ENCODE results near the gene SLC26A8.
"Not testable (repeated sequence)": the region's sequence is repeated elsewhere in the genome, so short reads cannot be mapped to it uniquely, and the experiment has no call there.

Gene SLC26A8

DNA sequence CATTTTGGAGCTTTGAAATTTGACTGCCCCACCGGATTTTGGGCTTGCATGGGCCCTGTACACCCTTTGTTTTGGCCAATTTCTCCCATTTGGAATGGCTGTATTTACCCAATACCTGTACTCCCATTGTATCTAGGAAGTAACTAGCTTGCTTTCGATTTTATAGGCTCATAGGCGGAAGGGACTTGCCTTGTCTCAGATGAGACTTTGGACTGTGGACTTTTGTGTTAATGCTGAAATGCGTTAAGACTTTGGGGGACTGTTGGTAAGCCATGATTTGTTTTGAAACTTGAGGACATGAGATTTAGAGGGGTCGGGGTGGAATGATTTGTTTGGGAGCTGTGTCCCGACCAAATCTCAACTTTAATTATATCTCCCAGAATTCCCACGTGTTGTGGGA lies 83.3 kb downstream of the SLC26A8 start:
- not testable (repeated sequence) for DNase-seq

DNA sequence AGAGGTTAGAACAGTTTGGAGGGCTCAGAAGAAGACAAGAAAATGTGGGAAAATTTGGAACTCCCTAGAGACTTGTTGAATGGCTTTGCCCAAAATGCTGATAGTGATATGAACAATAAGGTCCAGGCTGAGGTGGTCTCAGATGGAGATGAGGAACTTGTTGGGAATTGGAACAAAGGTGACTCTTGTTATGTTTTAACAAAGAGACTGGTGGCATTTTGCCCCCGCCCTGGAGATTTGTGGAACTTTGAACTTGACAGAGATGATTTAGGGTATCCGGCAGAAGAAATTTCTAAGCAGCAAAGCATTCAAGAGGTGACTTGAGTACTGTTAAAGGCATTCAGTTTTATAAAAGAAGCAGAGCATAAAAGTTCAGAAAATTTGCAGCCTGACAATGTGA lies 84.4 kb downstream of the SLC26A8 start:
- not testable (repeated sequence) for DNase-seq

DNA sequence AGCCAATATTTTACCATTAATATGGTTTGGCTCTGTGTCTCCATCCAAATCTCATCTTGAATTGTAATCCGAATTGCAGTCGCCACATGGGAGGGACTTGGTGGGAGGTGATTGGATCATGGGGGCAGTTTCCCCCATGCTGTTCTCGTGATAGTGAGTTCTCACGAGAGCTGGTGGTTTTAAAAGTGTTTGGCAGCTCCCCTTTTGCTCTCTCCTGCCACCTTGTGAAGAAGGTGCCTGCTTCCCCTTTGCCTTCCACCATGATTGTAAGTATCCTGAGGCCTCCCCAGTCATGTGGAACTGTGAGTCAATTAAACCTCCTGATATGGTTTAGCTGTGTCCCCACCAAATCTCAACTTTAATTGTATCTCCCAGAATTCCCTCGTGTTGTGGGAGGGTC lies 85.2 kb downstream of the SLC26A8 start:
- DNase-seq = not testable (repeated sequence)

DNA sequence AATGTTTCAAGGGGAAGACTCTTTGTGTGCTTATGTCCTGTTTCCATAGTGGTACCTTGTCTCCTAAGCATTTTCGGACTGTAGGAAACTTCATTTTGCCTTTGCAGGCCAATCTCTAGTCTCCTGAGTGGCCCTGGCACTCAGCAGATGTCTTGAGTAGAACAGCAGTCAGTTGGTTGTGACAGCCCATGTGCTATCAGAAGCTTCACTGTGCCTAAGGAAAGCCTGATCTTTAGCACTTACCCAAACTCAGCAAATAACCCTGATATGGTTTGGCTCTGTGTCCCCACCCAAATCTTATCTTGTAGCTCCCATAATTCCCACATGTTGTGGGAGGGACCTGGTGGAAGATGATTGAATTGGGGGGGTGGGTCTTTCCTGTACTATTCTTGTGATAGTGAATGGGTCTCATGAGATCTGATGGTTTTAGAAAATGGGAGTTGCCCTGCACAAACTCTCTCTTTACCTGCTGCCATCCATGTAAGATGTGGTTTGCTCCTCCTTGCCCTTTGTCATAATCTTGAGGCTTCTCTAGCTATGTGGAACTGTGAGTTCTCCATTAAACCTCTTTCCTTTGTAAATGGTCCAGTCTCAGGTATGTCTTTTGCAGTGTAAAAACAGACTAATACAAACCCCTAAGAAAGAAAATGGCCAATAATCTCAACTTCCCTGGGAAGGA lies 87.6 kb downstream of the SLC26A8 start:
- DNase-seq = no peak

DNA sequence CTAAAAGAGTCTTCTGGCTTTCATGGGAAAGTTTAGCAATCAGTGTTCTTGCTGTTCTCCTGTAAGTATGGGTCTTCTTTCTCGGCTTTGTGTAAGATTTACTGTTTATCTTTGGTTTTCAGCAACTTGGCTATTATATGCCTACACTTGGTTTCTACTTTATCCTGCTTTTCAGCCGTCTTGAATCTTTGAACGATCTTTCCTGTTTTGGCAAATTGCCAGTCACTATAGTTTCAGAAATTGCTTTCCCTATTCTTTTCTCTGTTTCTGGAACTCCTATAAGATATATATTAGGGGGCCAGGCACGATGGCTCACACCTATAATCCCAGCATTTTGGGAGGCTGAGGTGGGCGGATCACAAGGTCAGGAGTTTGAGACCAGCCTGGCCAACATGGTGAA lies 89.0 kb downstream of the SLC26A8 start:
- DNase-seq = no peak

DNA sequence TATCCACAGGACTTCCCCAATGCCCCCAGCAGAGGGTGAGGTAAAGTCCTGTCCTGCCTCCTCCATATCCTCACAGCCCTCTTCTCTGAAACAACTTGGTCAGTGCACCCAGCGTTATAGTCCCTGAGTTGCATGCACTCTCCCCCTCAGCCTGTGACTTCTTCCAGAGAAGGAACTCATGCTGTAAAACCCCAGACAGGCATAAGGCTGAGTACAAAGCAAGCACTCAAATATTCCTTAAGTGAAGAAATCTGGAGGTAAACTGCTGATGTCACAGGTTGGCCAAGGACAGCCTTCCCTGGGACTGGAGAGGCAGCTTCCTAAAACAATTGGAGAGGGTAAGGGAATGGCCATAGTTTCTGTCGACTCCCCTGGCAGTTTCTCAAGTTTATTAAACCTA lies 90.6 kb downstream of the SLC26A8 start:
- DNase-seq = no peak

DNA sequence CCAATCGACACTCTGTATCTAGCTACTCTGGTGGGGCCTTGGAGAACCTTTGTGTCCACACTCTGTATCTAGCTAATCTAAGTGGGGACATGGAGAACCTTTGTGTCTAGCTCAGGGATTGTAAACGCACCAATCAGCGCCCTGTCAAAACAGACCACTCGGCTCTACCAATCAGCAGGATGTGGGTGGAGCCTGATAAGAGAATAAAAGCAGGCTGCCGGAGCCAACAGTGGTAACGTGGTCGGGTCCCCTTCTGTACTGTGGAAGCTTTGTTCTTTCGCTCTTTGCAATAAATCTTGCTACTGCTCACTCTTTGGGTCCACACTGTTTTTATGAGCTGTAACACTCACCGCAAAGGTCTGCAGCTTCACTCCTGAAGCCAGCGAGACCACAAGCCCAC lies 92.6 kb downstream of the SLC26A8 start:
- not testable (repeated sequence) for DNase-seq

DNA sequence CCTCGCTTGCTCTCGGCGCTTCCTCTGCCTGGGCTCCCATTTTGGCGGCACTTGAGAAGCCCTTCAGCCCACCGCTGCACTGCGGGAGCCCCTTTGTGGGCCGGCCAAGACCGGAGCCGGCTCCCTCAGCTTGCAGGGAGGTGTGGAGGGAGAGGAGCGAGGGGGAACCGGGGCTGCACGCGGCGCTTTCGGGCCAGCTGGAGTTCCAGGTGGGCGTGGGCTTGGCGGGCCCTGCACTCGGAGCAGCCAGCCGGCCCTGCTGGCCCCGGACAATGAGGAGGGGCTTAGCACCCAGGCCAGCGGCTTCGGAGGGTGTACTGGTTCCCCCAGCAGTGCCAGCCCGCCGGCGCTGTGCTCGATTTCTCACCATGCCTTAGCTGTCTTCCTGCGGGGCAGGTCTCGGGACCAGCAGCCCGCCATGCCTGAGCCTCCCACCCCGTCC lies 93.3 kb downstream of the SLC26A8 start:
- no peak for DNase-seq

DNA sequence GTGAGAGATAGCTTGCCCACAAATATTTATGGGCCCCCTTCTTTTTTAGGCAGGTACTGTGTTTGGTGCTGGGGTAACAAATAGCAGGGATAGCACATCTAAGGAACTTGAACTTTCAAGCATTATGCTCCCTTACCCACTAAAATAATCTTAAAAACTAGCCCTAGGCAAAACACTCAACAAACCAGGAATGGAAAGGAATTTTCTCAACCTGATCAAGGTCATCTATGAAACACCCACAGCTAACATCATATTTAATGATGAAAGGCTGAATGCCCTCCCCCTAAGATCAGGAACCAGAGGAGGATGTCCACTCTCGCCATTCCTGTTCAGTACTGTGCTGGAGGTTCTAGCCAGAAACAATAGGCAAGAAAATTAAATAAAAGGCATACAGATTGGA lies 94.8 kb downstream of the SLC26A8 start:
- DNase-seq = no peak

DNA sequence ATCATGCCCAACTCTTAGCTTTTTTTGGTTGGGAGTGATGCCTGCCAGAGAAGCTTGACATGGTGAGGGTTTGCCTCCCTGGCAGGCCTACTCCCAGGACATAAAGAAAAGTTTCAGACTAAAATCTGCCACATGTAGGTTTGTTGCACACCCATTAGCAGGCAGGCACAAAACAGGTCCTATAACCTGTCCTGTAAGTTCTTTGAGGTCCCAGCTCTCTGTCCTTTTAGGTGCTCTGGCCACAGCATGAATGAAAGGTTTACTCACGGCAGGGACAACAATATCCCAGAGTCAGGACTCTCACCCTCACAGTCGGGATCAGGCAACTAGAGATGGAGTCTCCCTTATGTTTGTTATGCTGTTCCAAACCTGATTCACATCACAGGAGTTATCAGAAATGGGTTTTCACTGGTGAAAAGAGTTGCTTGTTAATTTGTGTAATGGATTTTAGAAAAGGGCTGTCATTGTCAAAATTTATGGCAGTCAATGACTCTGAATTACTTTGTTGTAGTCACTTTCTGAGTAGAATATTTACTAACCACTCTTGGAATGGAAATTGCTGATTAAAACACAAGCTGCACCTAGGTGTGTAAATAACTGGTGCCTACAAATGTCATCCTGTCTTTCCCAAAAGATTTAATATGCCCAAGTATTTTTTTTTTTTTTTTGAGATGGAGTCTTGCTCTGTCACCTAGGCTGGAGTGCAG lies 97.8 kb downstream of the SLC26A8 start:
- DNase-seq = no peak

DNA sequence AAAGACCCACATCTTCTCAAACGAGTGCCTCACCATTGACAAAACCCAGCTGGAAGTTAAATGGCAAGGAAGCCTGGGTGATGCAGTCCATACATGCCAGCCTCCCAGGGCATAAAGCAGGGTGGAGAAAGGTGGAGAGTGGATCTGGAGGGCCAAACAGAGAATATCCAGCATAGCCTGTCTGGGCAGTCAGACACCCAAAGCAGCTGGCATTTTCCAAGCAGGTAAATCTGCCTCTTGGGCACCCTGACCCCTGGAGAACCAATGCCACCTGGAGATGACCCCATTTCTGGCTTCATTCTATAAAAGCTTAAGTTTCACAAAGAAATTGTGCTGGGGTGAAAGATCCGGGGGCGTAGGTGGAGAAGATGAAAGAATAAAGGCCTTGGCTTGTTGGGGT lies 98.5 kb downstream of the SLC26A8 start:
- DNase-seq = no peak

DNA sequence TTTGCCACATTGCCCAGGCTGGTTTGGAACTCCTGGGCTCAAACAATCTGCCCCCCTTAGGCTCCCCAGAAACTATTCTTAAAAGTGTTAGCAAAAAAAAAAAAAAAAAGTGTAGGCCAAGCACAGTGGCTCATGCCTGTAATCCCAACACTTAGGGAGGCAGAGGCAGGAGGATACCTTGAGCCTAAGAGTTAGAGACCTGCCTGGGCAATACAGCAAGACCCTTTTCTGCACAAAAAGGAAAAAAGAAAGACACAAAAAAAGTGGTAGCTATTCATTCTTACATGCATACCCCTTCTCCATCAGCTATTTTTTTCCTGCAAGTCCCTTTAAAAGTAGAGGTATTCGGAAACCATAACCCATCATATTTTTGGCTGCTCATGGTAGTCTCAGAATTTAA lies 100.3 kb downstream of the SLC26A8 start:
- no peak for DNase-seq

DNA sequence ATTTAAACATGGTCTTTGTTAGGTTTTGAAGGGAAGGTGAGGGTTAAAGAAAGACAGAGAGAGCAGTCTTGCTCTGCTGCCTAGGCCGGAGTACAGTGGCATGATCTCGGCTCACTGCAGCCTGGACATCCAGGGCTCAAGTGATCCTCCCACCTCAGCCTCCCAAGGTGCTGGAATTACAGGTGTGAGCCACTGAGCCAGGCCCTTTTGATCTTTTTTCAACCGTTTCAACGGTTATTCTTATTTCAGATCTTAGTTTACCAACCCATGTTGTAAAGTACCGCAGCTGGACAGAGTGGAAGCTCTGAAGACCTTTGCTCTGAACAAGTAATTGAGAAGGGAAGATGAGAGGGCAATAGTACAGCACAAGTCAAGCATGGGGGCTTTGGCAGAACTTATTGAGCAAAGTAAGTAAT lies 102.3 kb downstream of the SLC26A8 start:
- no peak for DNase-seq

DNA sequence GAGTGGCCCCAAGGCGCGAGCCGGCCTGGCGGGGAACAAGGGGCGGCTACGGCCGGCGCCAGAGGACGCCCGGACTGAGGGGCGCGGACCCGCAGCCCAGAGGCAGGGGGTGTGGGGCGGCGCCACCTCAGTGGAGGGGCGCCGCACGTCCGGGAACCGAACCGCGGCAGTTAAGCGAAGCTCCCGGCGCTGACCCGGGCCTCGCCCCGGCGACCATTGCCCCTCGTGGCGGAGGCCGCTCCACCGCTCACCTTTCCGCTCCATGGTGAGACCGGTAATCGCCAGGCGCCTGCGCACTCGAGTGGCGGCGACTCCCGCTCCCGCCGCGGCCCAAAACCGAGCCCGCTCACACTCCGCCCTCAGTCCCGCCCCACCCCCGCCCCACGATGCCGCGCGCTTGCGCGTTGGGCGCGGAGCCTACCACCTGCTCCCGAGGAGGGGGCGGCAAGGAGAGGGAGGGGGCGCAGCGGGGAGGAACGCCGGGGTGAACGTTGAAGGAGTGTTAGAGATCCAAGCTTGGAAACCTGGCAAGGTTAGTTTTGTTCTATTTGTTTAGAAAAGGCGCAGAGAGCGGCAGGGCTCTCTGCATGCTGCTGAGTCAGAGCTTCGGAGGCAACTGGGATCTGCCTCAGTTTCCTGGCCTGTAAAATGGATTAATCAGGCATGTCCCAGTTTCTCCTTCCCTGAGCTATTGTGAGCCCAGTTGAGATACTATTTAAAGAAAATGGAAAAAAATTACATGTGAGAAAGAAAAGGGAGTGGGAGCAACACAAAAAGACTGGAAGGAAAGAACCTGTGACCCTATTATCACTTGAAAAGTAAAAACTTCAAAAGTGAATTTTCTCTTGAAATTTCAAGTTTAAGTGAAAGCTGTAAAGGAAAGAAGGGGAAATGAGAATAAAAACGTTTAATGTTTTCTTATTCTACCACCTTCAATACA lies 103.4 kb downstream of the SLC26A8 start, which contains the start of gene SRPK1:
SRPK1 (minus strand) TSS at position 306 of the 940 bp plus-strand sequence; CDS start at position 264, 42 bp downstream.
- DNase-seq = peak; percentile 72

DNA sequence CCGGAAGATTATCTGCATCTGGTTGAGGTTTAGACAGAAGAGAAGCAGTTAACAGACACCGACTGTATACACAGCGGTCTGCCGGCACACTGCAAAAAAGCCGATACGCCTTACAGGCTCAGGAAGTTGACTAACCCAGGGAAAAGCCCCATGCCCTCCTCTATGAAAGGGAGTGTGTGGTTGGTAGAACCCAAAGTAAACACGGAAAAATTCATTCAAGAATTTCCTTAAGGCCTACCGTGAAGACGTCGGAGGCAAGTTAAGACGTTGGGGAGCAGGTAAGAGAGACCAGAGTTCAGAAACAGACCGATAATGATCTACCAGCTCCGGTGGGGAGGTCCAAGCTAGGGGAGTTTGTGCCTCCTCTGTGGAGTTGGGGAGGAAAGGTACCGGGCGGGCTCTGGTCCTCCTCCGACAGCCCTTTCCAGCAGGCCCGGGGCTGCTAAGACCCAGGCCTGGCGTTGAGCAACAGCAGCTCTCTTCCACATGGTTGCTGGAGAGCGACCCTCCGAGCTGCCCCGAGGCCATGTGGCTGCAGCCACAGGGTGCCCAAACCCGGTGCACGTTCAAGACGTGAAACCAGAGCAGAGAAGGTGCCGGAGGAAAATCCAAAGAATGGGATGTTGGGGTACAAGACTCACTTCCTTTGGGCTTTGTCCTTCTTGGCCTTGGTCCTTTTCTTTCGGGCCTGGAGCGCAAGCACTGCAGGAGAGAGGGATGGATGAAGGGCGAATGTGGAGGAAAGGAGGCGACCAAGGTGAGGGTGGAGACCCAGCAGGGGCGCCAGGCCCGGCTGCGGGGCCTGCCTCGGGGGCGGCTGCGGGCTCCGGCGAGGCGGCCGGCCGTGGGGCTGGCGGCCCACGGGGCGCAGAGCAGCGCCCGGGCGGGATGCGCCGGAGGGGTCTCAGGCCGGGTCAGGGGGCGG lies 104.4 kb downstream of the SLC26A8 start:
- DNase-seq = peak; percentile 32

DNA sequence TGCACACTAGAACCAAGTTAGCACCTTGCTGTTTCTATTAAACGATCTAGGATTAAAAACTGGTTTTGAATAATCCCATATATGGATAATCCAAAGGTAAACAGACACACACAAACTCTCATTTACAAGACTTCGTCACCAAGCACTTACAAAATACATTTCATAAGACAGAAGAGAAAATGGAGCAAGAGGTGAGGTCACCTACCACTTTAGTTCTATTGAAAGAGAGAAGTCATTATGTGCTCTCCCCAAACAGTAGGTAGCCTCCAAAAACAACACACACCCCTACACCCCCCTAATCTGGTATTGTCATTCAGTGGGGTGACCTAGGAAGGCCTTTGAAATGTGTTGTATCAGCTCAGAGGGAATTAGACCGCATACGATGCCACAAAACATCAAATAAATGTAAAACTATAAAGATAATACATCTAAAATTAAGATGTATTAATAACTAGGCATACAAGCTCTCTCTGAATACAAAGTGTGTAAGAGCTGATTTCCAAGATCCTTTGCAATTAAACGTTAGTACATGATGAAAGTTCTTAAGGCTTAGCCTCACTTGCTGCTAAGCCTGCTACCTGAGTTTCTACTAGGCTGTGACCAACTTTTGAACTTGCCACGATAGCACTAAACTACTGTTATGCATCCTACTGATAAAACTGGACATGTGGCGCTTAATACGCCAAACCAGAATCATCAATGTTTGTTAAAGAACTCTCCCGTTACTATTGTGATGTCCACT lies 105.2 kb downstream of the SLC26A8 start:
- no peak for DNase-seq

DNA sequence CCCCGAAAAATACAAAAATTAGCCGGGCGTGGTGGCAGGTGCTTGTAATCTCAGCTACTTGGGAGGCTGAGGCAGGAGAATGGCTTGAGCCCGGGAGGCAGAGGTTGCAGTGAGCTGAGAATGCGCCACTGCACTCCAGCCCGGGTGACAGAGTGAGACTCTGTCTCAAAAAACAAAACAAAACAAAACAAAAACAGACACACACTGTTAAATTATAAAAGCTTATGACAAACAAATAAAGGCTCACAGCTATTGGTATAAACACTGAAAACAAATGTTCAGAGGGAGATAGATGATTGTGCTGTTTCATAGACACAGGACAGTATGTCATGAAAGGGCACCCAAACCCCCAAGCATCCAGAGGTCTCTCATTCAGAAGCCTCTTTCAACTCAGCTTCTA lies 107.5 kb downstream of the SLC26A8 start:
- not testable (repeated sequence) for DNase-seq

DNA sequence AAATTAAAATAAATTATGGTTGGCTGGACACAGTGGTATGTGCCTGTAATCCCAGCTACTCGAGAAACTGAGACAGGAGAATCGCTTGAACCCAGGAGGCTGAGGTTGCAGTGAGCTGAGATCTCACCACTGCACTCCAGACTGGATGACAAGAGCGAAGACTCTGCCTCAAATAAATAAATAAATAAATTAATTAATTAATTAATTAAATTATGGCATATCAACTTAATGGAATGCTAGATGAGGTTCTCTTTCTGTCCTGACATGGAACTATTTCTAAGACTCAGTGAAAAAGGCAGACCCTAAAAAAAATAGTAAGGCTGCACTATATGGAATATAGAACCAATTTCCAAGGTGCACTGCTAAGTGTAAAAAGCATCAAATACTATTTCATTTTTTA lies 108.4 kb downstream of the SLC26A8 start:
- no peak for DNase-seq

DNA sequence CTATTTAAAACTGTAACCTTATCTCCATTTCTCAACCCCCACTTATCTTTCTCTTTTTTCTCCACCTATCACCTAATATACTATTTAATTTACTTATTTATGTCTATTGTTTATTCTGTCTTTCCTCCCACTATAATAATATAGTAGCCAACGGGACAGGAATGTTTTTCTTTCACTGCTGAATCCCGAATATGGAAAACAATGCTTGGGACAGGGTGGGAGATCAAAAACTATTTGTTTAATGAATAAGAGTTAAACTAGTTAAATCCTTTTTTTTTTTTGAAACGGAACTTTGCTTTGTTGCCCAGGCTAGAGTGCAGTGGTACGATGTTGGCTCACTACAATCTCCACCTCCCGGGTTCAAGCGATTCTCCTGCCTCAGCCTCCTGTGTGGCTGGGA lies 109.9 kb downstream of the SLC26A8 start:
- no peak for DNase-seq

DNA sequence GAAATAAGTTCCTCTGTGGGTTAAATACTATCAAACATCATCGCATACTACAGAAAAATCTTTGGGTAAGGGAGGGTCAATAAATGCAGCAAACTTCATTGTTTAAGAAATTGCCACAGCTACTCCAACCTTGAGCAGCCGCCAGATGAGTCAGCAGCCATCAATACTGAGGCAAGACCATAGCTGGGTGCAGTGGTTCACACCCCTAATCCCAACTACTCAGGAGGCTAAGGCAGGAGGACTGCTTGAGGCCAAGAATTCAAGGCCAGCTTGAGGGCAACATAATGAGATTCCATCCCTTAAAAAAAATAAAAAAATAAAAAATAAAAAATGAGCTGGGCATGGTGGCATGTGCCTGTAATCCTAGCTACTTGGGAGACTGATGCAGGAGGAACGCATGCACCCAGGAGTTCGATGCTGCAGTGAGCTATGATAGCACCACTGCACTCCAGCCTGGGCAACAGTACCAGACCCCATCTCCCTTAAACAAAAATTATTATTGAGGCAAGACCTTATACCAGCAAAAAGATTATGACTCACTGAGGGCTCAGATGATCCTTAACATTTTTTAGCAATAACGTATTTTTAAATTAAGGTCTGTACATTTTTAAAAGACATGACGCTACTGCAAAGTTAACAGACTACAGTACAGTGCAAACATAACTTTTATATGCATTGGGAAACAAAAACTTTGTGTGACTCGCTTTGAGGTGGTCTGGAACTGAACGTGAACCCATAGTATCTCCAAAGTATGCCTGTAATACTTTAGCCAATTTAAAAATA lies 112.4 kb downstream of the SLC26A8 start:
- no peak for DNase-seq

DNA sequence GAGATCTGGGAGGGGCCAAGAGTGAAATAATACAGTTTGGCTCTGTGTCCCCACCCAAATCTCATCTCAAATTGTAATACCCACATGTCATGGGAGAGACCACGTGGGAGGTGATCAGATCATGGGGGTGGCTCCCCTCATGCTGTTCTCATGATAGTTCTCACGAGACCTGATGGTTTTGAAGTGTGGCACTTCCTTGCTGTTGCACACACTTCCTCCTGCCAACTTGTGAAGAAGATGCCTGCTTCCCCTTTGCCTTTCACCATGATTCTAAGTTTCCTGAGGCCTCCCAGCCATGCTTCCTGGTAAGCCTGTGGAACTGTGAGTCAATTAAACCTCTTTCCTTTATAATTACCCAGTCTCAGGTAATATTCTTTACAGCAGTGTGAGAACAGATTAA lies 114.9 kb downstream of the SLC26A8 start:
- DNase-seq = not testable (repeated sequence)
